ENCODE data around the gene VEZF1.

DNA sequence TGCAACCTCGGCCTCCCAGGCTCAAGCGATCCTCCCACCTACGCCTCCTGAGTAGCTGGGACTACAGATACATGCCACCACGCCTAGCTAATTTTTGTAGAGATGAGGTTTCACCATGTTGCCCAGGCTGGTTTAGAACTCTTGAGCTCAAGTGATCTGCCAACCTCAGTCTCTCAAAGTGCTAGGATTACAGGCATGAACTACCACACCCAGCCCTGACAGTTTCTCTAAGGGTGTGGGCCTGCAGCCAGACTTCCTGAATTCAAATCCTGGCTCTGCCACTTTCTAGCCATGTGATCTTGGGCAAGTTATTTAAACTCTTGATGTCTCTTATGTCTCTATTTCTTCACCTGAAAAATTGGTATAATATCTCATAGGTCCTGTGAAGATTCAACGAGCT is 38.4 kb downstream of the VEZF1 start:
- no peak for TF ChIP-seq EZH2 (IDR thresholded peaks at IDR 0.05; ENCODE audit: insufficient read depth, low read length)
- TF ChIP-seq, protein P1, sequence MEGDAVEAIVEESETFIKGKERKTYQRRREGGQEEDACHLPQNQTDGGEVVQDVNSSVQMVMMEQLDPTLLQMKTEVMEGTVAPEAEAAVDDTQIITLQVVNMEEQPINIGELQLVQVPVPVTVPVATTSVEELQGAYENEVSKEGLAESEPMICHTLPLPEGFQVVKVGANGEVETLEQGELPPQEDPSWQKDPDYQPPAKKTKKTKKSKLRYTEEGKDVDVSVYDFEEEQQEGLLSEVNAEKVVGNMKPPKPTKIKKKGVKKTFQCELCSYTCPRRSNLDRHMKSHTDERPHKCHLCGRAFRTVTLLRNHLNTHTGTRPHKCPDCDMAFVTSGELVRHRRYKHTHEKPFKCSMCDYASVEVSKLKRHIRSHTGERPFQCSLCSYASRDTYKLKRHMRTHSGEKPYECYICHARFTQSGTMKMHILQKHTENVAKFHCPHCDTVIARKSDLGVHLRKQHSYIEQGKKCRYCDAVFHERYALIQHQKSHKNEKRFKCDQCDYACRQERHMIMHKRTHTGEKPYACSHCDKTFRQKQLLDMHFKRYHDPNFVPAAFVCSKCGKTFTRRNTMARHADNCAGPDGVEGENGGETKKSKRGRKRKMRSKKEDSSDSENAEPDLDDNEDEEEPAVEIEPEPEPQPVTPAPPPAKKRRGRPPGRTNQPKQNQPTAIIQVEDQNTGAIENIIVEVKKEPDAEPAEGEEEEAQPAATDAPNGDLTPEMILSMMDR (IDR thresholded peaks at IDR 0.05; ENCODE audit: insufficient read depth, low read depth, low read length) = no peak
